Measurements from ENCODE around the gene NPPC. TPM values are rescaled to one million over a fixed set of nuclear protein-coding genes. Genes with fewer than 3 reads are reported as not detected.
"Not testable (repeated sequence)": the region's sequence is repeated elsewhere in the genome, so short reads cannot be mapped to it uniquely, and the experiment has no call there.

The NPPC gene, protein sequence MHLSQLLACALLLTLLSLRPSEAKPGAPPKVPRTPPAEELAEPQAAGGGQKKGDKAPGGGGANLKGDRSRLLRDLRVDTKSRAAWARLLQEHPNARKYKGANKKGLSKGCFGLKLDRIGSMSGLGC
- total RNA-seq (2014; rRNA removed), result not detected in 2 replicates
- polyA plus RNA-seq (2012), result not detected

DNA sequence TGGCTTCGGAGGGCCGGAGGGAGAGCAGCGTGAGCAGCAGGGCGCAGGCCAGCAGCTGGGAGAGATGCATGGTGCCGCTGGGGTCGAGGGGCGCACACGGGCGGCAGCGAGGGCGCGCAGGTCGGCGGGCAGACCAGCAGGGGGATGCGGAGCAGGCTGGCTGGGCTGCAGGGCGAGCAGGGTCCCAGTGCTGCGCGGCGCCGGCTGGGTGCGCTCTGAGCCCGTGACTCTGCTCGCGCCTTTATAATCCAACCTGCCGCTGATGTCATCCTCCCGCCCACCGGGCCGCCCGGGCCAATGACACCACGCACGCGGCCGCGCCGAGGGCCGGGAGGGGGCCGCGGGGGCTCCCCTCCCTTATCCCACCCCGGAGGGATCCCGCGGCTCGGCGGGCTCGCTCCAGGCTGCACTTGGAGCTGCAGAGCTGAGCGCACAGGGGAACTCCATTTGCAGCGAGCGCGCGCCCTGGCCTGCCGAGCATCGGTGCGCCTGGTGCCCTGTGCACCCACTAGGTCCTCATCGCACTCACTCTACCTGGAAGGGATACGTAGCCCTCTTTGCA is at the start of gene NPPC:
TSS of gene NPPC (minus strand) at position 217 of the 562 bp plus-strand sequence. CDS start at position 70, 147 bp downstream.
- peak; percentile 32 for DNase-seq (ENCODE audit: low read depth)

GRCh38 chr2:231975001-231975400 is 48.8 kb upstream of the NPPC start:
- no peak for DNase-seq (ENCODE audit: low read depth)

DNA sequence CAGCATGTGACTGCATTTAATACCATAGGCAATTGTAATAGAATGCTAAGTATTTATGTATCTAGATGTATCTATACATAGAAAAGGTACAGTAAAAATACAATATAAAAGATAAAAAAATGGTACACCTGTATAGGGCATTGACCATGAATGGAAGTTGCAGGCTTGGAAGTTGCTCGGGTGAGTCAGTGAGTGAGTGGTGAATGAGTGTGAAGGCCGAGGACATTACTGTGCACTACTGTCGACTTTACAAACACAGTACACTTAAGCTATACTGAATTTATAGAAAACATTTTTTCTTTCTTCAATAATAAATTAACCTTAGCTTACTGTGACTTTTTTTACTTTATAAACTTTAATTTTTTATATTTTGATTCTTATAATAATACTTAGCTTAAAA is 44.3 kb upstream of the NPPC start:
- DNase-seq (ENCODE audit: low read depth), result no peak

DNA sequence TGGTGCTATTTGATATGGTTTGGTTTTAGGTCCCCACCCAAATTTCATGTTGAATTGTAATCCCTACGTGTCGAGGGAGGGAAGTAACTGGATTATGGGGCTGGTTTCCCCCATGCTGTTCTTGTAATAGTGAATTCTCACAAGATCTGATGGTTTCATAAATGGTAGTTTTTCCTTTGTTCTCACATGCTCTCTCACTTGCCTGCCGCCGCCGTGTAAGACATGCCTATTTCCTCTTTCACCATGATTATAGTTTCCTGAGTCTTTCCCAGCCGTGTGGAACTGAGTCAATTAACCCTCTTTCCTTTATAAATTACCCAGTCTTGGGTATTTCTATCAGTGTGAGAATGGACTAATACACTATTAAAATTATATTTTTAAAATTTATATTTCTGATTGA is 42.6 kb upstream of the NPPC start:
- no peak for DNase-seq (ENCODE audit: low read depth)

DNA sequence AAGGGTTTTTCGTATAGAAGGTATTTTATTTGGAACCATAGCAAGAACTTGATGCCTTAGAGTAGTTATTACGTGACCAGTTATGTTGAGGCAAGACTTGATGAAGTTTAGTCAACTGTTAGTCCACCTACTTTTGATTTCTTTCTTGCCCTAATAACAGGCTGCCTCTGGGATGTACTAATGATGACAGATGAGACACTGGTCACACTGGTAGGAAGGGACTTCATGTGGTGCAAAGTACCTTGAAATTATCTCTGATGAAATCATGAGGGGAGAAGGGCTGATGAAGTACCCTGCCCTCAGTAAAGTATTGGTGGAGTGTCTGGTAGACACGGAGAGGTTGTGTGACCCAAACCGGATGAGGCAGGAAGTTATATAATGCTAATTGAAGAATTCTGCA is 40.7 kb upstream of the NPPC start:
- DNase-seq (ENCODE audit: low read depth), result no peak

- DNase-seq (ENCODE audit: low read depth), result no peak
Measured at GRCh38 chr2:231965102-231965501, 38.9 kb upstream of the NPPC start.

DNA sequence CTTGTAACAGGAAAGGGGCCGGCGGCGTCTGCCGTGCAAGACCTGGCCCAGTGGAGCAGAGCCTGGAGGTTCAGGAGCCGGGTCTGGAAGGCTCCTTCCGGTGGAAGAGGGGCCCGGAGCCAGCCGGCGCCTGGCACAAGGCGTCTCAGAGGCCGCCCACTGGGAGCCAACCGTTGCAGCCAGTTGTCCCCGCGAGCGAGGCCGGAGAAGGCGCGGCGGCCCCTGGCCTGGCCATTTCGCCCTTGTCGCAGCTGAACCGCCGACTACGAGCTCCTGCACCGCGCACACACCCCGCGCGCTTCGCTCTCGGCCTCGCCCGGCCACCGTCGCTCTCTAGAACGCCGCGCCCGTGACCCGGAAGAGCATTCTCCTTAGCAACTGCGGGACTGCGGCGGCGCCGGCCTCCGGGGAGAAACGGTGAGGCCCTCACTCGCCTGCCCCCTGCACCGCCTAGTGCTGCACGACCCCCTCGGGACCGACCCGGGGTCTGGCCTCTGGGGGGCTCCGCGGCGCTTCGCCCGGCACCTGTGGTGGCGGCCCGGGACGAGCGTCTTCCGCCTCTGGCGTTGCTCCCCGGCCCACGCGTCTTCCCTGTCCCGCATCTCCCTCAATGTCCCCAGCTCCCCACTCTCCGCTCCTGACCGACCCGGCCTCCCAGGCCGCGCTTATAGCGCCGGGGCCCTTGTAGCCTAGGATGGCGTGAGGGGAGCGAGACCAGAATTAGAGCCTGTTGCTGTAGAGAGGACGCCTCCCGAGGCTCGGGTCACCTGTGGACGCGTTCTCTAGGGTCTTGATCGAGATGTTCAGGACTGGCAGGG is 35.4 kb upstream of the NPPC start, which contains the start of gene DIS3L2:
TSS of gene DIS3L2 (plus strand) at position 365 of the 818 bp plus-strand sequence. CDS start 53,215 bp downstream, outside the sequence.
- peak; percentile 80 for DNase-seq (ENCODE audit: low read depth)

GRCh38 chr2:231960810-231961348 is 34.7 kb upstream of the NPPC start:
- DNase-seq (ENCODE audit: low read depth), result no peak

- no peak for DNase-seq (ENCODE audit: low read depth)
Measured at GRCh38 chr2:231957913-231958763, 31.9 kb upstream of the NPPC start.

DNA sequence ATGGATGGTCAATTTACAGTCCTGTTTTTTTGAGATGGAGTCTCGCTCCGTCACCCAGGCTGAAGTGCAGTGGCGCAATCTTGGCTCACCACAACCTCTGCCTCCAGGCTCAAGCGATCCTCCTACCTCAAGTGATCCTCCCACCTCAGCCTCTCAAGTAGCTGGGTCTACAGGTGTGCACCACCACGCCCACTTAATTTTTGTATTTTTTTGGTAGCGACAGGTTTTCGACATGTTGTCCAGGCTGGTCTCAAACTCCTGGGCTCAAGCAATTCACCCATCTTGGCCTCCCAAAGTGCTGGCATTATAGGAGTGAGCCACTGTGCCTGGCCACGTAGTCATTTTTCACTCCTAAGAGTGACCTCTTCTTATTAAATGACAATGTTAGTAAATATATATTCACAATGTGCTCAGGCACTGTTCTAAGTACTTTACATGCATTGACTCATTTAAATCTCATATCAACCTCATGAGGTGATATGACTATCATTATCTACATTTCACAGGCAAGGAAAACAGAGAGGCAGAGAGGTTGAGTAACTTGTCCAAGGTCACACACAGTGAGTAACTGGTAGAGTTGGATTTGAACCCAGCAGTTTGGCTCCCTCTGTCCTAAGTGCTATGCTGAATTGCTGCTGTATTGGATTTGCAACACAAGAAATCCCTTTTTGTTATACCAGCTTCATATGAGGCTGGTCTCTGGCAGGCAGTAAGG is 29.7 kb upstream of the NPPC start:
- DNase-seq (ENCODE audit: low read depth), result no peak

- DNase-seq (ENCODE audit: low read depth), result no peak
Measured at GRCh38 chr2:231951452-231952035, 25.3 kb upstream of the NPPC start.

GRCh38 chr2:231947694-231948093 is 21.5 kb upstream of the NPPC start:
- DNase-seq (ENCODE audit: low read depth), result no peak

- not testable (repeated sequence) for DNase-seq (ENCODE audit: low read depth)
Measured at GRCh38 chr2:231947112-231947511, 20.9 kb upstream of the NPPC start.

DNA sequence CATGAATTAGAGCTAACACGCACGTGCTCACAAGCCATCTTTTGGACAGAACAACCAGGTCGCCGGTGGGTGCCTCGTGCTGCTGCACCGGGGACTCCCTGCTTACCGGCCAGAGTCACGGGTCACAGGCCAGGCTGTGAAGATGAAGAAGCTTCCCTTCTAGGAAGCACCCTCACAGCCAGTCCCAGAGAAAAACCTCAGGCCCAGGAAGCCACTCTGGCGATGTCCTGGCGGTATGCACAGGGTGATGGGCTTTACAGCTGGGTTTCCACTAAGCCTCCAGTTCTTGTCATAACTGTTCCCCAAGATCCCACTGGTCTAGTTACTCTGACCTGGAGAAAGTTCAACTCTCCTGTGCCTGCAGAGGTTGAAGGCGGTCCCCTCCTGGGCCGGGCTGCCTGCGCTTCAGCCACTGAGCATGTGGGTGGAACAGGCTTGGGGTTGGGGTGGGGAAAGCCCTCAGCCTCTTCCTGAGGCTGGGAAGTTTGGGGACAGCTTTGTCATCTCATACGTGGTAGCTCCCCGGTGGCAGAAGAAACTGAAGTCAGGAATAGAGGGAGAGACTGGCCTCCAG is 20.1 kb upstream of the NPPC start:
- no peak for DNase-seq (ENCODE audit: low read depth)

GRCh38 chr2:231942180-231942579 is 16.0 kb upstream of the NPPC start:
- no peak for DNase-seq (ENCODE audit: low read depth)

DNA sequence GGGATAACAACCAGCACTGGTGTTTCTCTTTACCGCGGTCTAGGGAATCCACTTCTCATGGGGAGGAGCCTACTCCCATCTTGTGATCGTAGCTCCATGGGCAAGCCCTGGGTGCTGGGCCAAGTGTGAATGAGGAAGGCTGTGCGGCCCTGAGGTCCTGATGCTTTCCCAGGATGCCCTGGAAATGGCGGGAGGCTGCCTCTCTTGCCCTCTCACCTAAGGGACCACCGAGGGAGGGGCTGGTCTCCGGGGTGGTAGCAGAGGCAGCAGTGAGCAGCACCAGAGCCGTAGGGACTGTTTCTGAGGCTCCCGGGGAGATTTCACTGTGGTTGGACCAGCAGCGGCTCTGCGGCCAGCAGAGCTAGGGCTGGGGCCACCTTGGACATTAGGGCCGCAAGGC is 15.5 kb upstream of the NPPC start:
- DNase-seq (ENCODE audit: low read depth), result no peak

GRCh38 chr2:231940795-231941194 is 14.6 kb upstream of the NPPC start:
- no peak for DNase-seq (ENCODE audit: low read depth)

DNA sequence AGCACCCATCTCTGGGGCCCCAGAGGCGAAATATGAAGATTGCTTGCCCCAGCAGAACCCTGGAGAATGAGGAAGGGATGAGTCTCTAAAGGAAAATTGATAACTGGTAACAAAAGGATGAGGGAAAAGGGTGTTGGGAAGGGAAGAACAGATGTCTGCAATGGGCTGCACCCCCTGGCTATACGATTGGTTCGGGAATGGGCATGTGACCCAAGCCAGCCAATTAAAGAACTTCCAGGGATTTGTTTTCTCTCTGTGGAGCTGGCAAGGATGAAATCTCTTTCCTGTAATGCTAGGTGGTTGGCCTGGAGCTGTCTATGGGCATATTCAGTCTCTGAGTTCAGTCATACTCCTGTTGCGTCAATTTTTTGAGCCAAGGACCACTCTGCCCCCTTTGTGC is 12.8 kb upstream of the NPPC start:
- DNase-seq (ENCODE audit: low read depth), result no peak

DNA sequence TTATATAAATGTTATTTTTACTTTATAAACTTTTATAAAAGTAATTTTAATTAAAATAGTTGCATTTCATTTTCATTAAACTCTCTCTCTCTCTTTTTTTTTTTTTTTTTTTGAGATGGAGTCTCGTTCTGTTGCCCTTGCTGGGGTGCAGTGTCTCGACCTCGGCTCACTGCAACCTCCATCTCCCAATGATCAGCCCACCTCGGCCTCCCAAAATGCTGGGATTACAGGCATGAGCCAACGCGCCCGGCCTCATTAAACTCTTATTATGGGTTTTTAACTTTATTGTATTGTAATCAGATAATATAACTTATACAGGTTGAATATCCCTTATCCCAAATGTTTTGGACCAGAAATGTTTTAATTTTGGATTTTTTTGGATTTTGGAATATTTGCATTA is 10.9 kb upstream of the NPPC start:
- no peak for DNase-seq (ENCODE audit: low read depth)

DNA sequence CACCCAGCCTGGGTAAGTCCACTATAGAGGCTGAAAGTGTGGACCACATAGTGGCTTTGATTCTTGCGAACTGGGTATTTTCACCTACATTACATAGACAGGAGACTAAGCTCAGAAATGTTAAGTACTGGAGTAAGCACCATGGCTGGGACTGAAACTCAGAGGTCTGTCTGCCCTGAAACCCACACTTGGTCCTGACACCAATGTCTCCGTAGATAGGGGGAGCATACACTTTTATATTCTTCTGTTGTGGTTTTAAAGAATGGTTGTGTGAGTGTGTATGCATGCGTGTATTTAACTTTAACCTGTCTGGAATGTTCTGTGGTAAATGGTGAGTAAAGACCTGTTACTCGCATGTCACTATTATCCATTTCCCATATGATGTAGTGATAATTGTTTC is 10.3 kb upstream of the NPPC start:
- DNase-seq (ENCODE audit: low read depth), result no peak
